SW 1271 (cell line): ENCODE results near the gene MSX1.

Experiments
- DNase-seq, 2 experiments: peaks; one replicate each; lab custom pipeline; 2025; lab: John Stamatoyannopoulos, UW

MSX1 gene

DNA sequence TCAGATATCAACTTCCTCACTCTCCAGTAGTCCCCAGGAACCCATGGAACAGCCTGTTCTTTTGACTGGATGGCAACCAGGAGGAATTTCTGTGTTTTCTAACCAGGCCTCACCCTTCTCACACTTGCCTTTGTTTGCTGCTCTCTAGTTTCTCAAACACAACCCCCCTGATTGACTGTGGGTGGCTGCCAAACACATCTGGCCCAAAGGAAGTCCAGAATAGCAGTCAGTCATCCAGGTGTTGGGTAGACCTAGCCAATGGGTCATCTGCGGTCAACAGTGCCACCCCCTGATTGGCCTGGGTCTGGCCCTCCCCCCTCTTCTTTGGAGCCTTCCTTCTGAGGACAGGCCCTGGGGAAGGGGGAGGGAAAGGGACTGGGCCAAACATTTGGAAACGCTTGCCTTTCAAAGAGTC, 53.7 kb downstream of the MSX1 start:
- DNase-seq: no peak
